ENCODE measurements around the gene PRR23E. TPM values are rescaled to one million over a fixed set of nuclear protein-coding genes. Genes with fewer than 3 reads are reported as not detected.

Gene PRR23E
- total RNA-seq, 2 experiments from 2014 or later, result not detected

DNA sequence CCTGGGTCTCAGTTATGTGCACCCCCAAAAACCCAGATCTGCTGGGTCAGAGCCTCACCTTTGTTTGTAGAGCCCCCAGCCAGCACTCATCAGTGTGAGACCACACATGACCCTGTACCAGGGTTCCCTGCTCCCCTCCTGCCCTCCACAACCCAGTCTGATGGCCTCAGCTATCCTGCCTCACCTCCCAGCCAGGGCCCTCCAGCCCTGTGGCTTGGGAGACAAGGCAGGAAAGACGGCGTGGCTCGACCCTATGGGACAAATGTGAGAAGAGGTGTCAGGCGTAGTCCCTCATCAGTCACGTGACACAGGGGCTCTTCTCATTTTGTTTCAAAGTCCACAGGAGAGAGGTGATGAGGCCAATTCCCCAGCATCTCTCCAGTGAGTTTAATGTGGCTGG lies 28.3 kb upstream of the PRR23E start:
- BruUV-seq (replicated peaks), result no TSS peak
- CTCF ChIA-PET (ENCODE audit: unreplicated experiment), result no interaction called here
- no peaks in the 10 kb centered on the region for H4K20me1 ChIP-seq (ENCODE audit: insufficient read depth, low read length)
- H3K4me1 ChIP-seq (ENCODE audit: insufficient read depth, low read length, poor library complexity, severe bottlenecking), result no peaks in the 10 kb centered on the region
- no peak overlapping the region for H3K4me2 ChIP-seq (ENCODE audit: low read length)
- TF ChIP-seq EZH2phosphoT487 (IDR thresholded peaks at IDR 0.05; ENCODE audit: borderline replicate concordance, low read depth, low read length), result no peak
- TF ChIP-seq, protein P1, sequence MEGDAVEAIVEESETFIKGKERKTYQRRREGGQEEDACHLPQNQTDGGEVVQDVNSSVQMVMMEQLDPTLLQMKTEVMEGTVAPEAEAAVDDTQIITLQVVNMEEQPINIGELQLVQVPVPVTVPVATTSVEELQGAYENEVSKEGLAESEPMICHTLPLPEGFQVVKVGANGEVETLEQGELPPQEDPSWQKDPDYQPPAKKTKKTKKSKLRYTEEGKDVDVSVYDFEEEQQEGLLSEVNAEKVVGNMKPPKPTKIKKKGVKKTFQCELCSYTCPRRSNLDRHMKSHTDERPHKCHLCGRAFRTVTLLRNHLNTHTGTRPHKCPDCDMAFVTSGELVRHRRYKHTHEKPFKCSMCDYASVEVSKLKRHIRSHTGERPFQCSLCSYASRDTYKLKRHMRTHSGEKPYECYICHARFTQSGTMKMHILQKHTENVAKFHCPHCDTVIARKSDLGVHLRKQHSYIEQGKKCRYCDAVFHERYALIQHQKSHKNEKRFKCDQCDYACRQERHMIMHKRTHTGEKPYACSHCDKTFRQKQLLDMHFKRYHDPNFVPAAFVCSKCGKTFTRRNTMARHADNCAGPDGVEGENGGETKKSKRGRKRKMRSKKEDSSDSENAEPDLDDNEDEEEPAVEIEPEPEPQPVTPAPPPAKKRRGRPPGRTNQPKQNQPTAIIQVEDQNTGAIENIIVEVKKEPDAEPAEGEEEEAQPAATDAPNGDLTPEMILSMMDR (conservative IDR thresholded peaks at IDR 0.05; ENCODE audit: low read length), result no peak
- no peak overlapping the region for H2AFZ ChIP-seq (ENCODE audit: low read length)
- POLR2A ChIA-PET, result no interaction called here
- H3K36me3 ChIP-seq (ENCODE audit: insufficient read depth, low read length), result no peaks in the 10 kb centered on the region
- no peak overlapping the region for H3K27ac ChIP-seq (ENCODE audit: low read depth, low read length, poor library complexity, severe bottlenecking)
- H3K9me2 ChIP-seq (ENCODE audit: insufficient read depth, low read length), result no peaks in the 10 kb centered on the region
- no peaks in the 10 kb centered on the region for H3K9me3 ChIP-seq (ENCODE audit: low read length)
- H3K79me2 ChIP-seq (ENCODE audit: insufficient read depth, low read depth, low read length), result no peaks in the 10 kb centered on the region
- no peak for DNase-seq (ENCODE audit: low spot score)
- H3K4me3 ChIP-seq (ENCODE audit: low read depth, low read length, poor library complexity, severe bottlenecking), result no peak overlapping the region
- intact Hi-C loops (cut with micrococcal nuclease; ENCODE audit: unreplicated experiment), result no loop called here

DNA sequence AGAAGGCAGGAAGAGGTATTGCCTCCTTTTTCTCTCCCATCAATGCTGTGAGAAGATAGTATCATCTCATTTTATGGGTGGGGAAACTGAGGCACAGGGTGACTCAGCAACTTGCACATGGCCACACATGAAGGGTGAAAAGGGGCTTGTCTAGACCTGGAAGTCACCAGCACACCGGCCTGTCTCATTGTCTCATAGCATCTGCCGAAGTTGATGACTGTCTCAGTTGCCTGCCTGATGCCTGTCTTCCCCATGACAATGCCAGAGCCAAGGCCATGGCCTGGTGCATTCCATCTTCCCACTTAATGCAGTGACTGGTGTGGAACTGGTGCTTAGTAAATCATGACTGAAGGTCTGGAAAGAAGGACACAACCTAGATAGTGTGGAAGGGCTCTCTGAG lies 27.9 kb upstream of the PRR23E start:
- Histone ChIP-seq H3K27ac (ENCODE audit: low read depth, low read length, poor library complexity, severe bottlenecking) (no peak overlapping the region), H3K9me2 (ENCODE audit: insufficient read depth, low read length) (no peaks in the 10 kb centered on the region), H3K4me2 (ENCODE audit: low read length) (no peak overlapping the region), H3K36me3 (ENCODE audit: insufficient read depth, low read length) (no peaks in the 10 kb centered on the region), H3K4me3 (ENCODE audit: low read depth, low read length, poor library complexity, severe bottlenecking) (no peak overlapping the region), H3K9me3 (ENCODE audit: low read length) (no peaks in the 10 kb centered on the region), H2AFZ (ENCODE audit: low read length) (no peak overlapping the region), H4K20me1 (ENCODE audit: insufficient read depth, low read length) (no peaks in the 10 kb centered on the region), H3K4me1 (ENCODE audit: insufficient read depth, low read length, poor library complexity, severe bottlenecking) (no peaks in the 10 kb centered on the region), H3K79me2 (ENCODE audit: insufficient read depth, low read depth, low read length) (no peaks in the 10 kb centered on the region)
- intact Hi-C loops (cut with micrococcal nuclease; ENCODE audit: unreplicated experiment), result no loop called here
- ChIA-PET CTCF (ENCODE audit: unreplicated experiment) (no interaction called here), POLR2A (no interaction called here)
- no TSS peak for BruUV-seq (replicated peaks)
- no peak for TF ChIP-seq EZH2phosphoT487 (IDR thresholded peaks at IDR 0.05; ENCODE audit: borderline replicate concordance, low read depth, low read length)
- TF ChIP-seq, protein P1 (conservative IDR thresholded peaks at IDR 0.05; ENCODE audit: low read length), result no peak
- no peak for DNase-seq (ENCODE audit: low spot score)

DNA sequence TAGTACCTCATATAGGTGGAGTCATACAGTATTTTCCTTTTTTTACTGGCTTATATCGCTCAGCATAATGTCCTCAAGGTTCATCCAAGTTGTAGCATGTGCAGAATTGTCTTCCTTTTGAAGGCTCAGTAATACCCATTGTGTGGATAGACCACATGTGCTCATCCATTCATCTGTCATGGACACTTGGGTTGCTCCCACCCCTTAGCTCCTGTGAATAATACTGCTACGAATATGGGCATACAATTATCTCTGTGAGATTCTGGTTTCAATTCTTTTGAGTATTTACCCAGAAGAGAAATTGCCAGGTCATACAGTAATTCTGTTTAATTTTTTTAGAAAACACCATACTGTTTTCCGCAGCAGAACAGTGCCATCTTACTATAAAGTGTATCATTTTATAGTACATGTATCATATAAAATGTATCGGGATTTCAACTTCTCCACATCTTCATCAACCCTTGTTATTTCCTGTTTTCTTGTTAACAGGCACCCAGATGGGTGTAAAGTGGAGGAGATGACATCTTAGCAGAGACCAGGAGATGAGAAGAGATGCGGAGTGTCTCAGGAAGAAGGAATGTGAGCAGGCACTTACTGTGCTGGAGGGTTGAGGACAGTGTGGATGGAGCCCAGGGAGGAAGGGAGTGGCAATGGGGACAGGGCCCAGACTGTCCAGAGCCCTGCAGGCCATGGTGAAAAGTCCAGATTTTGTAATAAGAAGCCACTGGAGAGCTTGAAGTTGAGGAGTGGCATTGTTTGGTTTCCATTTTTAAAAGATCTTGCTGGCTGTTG lies 27.0 kb upstream of the PRR23E start:
- intact Hi-C loops (cut with micrococcal nuclease; ENCODE audit: unreplicated experiment), result no loop called here

More for the DNA sequence above, 27.0 kb upstream of the PRR23E start:
- POLR2A ChIA-PET, result no interaction called here
- no peaks in the 10 kb centered on the region for H3K79me2 ChIP-seq (ENCODE audit: insufficient read depth, low read depth, low read length)
- H2AFZ ChIP-seq (ENCODE audit: low read length), result no peak overlapping the region
- H4K20me1 ChIP-seq (ENCODE audit: insufficient read depth, low read length), result no peaks in the 10 kb centered on the region
- no peak for DNase-seq (ENCODE audit: low spot score)
- no TSS peak for BruUV-seq (replicated peaks)
- no peak for TF ChIP-seq EZH2phosphoT487 (IDR thresholded peaks at IDR 0.05; ENCODE audit: borderline replicate concordance, low read depth, low read length)
- TF ChIP-seq, protein P1 (conservative IDR thresholded peaks at IDR 0.05; ENCODE audit: low read length), result no peak
- no peak overlapping the region for H3K4me2 ChIP-seq (ENCODE audit: low read length)
- no peaks in the 10 kb centered on the region for H3K9me2 ChIP-seq (ENCODE audit: insufficient read depth, low read length)
- H3K27ac ChIP-seq (ENCODE audit: low read depth, low read length, poor library complexity, severe bottlenecking), result no peak overlapping the region
- H3K4me3 ChIP-seq (ENCODE audit: low read depth, low read length, poor library complexity, severe bottlenecking), result no peak overlapping the region
- no peaks in the 10 kb centered on the region for H3K4me1 ChIP-seq (ENCODE audit: insufficient read depth, low read length, poor library complexity, severe bottlenecking)
- no peaks in the 10 kb centered on the region for H3K9me3 ChIP-seq (ENCODE audit: low read length)
- CTCF ChIA-PET (ENCODE audit: unreplicated experiment), result no interaction called here
- no peaks in the 10 kb centered on the region for H3K36me3 ChIP-seq (ENCODE audit: insufficient read depth, low read length)
